ENCODE measurements around the gene ABCD4.

DNA sequence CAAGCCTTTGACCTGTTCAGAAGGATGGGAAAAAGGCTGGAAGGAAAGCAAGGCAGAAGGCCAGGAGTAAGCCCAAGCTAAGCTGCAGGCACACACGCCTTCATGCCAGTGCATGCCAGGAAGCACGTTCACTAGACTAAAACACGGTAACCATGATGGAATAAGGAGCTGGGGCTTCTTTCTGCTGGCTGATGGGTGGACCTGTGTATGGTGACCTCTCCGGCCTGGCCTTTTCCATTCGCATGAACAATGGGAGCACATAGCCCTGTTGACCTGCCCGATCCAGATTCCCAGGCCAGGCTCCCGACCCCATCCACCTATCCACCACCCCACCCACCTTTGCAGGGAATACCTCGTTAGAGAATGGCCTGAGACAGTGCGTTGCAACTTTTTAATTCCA, 40.7 kb downstream of the ABCD4 start:
- TF ChIP-seq ZNF24 (tag by site-specific recombination; IDR thresholded peaks at IDR 0.05), result no peak
- no peak for TF ChIP-seq YY1 (tag by site-specific recombination; IDR thresholded peaks at IDR 0.05)
- TF ChIP-seq, protein P1, sequence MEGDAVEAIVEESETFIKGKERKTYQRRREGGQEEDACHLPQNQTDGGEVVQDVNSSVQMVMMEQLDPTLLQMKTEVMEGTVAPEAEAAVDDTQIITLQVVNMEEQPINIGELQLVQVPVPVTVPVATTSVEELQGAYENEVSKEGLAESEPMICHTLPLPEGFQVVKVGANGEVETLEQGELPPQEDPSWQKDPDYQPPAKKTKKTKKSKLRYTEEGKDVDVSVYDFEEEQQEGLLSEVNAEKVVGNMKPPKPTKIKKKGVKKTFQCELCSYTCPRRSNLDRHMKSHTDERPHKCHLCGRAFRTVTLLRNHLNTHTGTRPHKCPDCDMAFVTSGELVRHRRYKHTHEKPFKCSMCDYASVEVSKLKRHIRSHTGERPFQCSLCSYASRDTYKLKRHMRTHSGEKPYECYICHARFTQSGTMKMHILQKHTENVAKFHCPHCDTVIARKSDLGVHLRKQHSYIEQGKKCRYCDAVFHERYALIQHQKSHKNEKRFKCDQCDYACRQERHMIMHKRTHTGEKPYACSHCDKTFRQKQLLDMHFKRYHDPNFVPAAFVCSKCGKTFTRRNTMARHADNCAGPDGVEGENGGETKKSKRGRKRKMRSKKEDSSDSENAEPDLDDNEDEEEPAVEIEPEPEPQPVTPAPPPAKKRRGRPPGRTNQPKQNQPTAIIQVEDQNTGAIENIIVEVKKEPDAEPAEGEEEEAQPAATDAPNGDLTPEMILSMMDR (tag by site-specific recombination; IDR thresholded peaks at IDR 0.05), result no peak
- no peak for TF ChIP-seq ZNF830 (tag by site-specific recombination; IDR thresholded peaks at IDR 0.05; ENCODE audit: low read depth)
- TF ChIP-seq, protein P2, sequence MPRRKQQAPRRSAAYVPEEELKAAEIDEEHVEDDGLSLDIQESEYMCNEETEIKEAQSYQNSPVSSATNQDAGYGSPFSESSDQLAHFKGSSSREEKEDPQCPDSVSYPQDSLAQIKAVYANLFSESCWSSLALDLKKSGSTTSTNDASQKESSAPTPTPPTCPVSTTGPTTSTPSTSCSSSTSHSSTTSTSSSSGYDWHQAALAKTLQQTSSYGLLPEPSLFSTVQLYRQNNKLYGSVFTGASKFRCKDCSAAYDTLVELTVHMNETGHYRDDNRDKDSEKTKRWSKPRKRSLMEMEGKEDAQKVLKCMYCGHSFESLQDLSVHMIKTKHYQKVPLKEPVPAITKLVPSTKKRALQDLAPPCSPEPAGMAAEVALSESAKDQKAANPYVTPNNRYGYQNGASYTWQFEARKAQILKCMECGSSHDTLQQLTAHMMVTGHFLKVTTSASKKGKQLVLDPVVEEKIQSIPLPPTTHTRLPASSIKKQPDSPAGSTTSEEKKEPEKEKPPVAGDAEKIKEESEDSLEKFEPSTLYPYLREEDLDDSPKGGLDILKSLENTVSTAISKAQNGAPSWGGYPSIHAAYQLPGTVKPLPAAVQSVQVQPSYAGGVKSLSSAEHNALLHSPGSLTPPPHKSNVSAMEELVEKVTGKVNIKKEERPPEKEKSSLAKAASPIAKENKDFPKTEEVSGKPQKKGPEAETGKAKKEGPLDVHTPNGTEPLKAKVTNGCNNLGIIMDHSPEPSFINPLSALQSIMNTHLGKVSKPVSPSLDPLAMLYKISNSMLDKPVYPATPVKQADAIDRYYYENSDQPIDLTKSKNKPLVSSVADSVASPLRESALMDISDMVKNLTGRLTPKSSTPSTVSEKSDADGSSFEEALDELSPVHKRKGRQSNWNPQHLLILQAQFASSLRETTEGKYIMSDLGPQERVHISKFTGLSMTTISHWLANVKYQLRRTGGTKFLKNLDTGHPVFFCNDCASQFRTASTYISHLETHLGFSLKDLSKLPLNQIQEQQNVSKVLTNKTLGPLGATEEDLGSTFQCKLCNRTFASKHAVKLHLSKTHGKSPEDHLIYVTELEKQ (tag by site-specific recombination; IDR thresholded peaks at IDR 0.05; ENCODE audit: borderline replicate concordance), result no peak
- no peak for TF ChIP-seq ZNF561 (tag by site-specific recombination; IDR thresholded peaks at IDR 0.05; ENCODE audit: borderline replicate concordance)
- no peak for TF ChIP-seq ZBTB48 (tag by site-specific recombination; IDR thresholded peaks at IDR 0.05)
- no peak for TF ChIP-seq ZNF777 (tag by site-specific recombination; IDR thresholded peaks at IDR 0.05; ENCODE audit: borderline replicate concordance)

Measured in HEK293 (cell line).